NCI-H2171 treated with DMSO at 0.1 percent for 48 hours (cell line): ENCODE data around the gene PLVAP.

Experiments
- DNase-seq: peaks from one replicate; lab custom pipeline; 2025; lab: John Stamatoyannopoulos, UW

The PLVAP gene

GRCh38 chr19:17321655-17322489 is 55.3 kb downstream of the PLVAP start:
- no peak for DNase-seq

- no peak for DNase-seq
Observed at GRCh38 chr19:17320435-17320834, 56.7 kb downstream of the PLVAP start.

GRCh38 chr19:17319473-17320238 is 57.5 kb downstream of the PLVAP start:
- no peak for DNase-seq

- DNase-seq = no peak
Observed at GRCh38 chr19:17318966-17319365, 58.2 kb downstream of the PLVAP start.

DNA sequence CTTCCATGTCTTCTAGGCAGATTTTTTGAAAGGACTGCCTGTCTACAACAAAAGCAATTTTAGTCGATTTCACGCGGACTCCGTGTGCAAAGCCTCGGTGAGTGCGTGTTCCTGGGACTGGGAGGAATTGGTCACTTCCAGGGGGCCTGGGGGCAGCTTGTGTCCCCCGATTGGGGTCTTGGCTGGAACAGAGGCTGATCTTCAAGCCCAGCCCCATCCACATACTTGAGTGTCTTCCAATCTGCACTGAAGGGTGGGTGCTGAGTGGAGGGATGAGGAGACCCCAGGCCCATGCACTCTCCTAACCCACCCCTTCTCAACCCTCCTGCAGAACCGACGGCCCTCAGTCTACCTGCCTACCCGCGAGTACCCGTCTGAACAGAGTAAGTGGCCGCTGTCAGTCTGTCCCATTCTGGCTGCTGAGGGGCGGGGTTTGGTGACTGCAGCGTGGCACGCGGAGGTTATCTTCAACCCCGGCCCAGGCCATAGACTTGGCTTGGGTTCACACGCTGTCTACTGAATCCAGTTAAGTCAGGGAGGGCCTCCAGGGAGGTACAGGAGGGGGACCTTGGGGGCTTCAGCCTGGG is 63.0 kb downstream of the PLVAP start:
- no peak for DNase-seq

- no peak for DNase-seq
Observed at GRCh38 chr19:17312189-17313113, 64.7 kb downstream of the PLVAP start.

GRCh38 chr19:17311455-17312188 is 65.5 kb downstream of the PLVAP start:
- no peak for DNase-seq

GRCh38 chr19:17309965-17310461 is 67.1 kb downstream of the PLVAP start:
- no peak for DNase-seq

DNA sequence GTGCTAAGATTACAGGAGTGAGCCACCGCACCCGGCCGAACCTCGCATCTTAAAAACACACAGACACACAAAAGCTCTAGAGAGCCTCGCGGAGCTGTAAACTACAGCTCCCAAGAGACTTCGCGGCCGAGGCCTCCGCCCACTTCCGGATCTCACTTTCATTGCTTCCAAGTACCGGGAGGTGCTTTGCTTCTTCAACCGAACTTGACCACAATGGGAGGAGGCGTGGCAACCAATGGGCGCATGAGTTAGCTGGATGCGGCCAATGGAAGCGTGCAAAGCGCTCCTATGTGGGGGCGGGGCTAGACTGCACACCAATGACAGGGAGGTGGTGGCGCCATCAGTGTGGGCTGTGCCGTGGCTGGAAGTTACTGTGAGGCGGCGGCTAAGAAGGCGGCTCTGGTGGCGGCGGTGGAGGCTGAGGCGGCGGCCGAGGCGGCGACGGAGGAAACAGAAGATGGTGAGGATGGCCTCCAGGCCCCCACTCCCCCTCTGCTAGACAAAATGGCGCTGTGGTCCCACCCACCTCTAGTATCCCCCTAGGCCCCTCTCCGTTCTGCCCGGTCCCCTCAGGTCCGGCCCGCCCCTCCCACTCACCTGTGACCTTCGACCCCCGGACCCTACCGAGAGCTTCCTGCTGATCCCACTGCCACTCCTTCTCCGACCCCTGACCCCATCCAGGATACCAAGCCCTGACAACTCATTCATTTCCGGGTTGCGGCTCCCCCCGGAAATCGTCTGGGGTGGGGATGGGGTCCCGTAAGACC is 67.8 kb downstream of the PLVAP start, which contains the start of gene DDA1:
Gene DDA1, plus strand, starts transcription at position 366 of the 767 bp plus-strand sequence. Its CDS starts 92 bp downstream, at position 458.
- peak; percentile 99 for DNase-seq

GRCh38 chr19:17307876-17308377 is 69.2 kb downstream of the PLVAP start:
- no peak for DNase-seq

GRCh38 chr19:17306285-17306714 is 70.8 kb downstream of the PLVAP start:
- DNase-seq = peak; percentile 37

DNA sequence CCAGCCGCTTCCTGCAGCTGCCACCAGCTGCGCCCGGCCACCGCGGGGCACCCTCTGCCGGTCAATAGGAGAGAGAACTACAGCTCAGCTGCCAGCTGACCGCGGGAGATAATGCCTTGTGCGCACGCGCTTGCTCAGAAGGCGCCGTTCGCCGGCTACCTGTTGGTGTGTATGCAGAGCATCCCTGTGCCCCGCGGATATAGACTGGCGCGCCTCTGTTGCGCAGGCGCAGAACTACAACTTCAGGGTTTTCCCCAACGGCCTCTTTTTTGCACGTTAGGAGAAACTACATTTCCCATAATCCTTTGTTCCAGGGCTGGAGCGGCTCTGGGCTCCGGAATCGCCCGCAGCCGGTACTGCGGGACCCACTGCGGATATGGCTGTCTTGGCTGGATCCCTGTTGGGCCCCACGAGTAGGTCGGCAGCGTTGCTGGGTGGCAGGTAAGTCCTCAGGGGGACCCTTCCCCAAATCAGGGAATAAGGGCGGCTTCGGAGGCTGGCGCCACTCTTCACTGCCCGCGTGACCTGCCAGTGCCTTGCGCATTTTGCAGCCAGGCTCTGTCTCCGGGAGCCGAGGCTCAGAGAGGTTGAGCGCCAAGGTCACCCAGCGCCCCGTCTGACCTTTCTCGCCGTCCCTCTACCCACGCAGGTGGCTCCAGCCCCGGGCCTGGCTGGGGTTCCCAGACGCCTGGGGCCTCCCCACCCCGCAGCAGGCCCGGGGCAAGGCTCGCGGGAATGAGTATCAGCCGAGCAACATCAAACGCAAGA is 71.4 kb downstream of the PLVAP start, which contains the start of gene MRPL34:
Gene MRPL34, plus strand, starts transcription at position 356 of the 768 bp plus-strand sequence. Its CDS starts 21 bp downstream, at position 377.
- DNase-seq = peak; percentile 100

- DNase-seq = no peak
Observed at GRCh38 chr19:17305216-17305516, 72.0 kb downstream of the PLVAP start.

DNA sequence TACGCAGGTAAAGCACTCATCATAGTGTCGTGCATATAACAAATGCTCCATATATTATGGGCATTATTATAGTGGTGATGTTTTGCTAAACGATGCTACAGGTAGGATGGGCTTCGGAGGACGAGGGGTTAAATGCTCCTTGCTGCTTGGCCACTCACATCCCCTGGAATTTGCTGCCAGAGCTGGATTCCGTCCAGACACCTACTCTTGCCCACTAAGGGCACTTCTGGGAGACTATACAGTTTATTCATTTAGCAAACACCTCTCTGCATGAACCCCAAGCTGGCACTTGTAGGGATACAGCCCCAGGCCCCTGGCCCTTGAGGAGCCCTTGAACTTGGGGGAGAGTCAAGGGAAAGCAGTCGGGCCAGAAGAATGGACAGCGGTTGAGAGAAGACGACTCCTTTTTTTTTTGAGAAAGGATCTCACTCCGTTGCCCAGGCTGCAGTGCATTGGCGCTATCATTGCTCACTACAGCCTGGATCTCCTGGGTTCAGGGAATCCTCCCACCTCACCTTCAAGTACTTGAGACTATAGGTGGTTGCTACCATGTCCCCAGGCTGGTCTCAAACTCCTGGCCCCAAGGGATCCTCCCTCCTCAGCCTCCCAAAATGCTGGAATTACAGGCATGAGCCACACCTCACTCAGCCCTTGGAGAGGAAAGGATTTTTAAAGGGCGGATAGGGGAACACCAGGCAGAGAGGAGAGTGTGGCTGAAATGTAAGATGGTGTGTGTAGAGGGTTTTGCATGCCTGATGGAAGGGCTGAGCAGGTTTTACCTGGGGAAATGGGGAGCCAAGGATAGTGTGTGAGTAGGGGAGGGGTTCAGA is 72.5 kb downstream of the PLVAP start:
- no peak for DNase-seq

DNA sequence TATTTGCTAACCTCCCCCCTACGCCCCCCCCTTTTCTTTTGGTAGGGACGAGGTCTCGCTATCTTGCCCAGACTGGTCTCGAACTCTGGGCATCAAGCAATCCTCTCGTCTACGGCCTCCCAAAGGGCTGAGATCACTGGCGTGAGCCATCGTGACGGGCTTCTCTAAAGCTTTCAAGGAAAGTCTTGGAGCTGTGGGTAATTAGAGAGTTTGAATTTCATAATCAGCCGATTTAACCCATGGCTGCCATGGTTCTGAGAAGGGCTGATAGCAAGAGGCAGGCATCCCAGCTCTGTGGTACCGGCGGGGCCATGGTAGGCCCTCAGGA is 73.2 kb downstream of the PLVAP start:
- DNase-seq = no peak

DNA sequence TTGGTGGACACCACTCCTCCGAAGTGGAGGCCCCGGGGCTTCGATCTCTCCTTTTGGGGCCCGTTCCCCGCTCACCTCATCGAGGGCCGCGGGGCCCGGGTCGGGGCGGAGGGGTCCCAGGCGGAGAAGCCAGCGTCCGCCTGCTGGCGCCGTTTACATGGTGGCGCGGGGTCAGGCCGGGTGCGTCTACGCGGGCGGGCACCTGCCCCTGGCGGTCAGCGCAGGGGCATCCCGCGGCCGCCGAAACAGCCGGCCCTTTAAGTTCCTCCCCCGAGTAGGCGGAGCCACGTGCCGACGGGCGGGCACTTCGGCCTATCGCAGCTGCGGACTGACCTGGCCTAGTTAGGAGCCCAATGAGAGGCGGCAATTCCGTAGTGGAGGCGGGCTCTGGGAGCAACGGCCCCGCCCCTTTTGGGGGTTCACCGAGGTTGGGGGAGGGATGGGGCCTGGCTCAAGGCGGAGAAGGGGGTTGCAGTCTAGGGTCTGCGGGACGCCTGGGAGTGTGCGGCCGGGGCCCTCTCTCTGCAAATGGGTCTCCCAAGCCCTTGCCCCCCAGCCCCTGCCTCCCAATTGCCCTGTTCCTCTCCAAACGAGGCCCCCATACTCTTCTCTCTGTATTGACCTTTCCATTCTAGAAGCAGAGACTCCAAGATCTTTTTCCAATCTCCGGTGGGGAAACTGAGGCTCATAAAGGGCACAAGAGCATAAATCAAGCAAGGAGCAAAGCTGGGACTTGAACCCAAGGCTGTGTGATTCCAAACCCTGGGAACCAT is 73.8 kb downstream of the PLVAP start, which contains the start of gene ABHD8:
Gene ABHD8, minus strand, starts transcription at position 259 of the 773 bp plus-strand sequence. CDS start 1,809 bp downstream, outside the sequence.
- peak; percentile 73 for DNase-seq
